Stimulated activated CD4-positive, alpha-beta T cell treated with anti-CD3 and anti-CD28 coated beads, Interleukin-15, amount 100 ng/mL, for 48 hours (primary cell): Measurements from ENCODE around the gene DNASE2B.

Experiments
- DNase-seq, 2 donors: peaks; one replicate each; pipeline ENCODE4 v3.0.0-alpha.2; 2020; ENCODE audit warnings: low read depth in 2 of 2

The DNASE2B gene, protein sequence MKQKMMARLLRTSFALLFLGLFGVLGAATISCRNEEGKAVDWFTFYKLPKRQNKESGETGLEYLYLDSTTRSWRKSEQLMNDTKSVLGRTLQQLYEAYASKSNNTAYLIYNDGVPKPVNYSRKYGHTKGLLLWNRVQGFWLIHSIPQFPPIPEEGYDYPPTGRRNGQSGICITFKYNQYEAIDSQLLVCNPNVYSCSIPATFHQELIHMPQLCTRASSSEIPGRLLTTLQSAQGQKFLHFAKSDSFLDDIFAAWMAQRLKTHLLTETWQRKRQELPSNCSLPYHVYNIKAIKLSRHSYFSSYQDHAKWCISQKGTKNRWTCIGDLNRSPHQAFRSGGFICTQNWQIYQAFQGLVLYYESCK

DNA sequence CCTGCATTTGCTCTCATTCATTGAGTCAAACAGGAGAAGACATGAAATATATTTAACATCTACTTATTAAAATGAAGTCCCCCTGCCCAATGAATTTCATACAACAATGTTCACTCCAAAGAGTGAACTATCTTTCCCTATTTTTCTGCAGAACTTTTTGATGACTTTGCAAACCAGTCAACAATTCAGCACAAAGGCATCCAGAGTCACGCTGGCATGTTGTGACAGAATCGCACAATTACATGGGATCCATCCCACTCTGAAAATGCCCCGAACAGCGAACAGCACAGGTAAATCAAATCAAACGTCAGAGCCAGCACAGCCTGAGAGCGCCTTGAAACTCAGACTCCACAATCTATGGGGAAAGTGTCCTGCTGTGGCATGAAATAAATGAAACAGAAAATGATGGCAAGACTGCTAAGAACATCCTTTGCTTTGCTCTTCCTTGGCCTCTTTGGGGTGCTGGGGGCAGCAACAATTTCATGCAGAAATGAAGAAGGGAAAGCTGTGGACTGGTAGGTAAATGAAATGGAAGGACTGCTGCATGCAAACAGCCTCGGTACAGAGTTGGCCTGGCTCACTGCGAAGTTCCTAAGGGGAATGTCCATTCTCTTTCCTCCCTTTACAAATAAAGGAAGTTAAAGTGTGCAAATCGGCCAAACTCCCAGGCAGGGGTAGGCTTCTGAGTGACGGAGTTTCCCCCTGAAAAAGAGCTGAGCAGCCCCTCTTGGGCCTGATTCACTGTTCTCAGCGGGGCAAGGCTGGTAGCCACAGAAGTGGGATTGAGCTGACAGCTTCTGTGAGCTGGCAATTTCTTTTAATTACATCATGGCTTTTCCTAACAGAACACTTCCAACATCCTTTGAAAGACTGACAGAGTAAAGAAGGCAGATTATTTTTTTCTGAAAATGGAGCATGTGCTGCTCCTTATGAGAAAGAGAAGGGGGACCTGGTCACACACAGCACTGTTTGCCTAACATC, at the start of gene DNASE2B:
DNASE2B (plus strand) TSS at position 310 of the 981 bp plus-strand sequence; CDS start at position 391, 81 bp downstream.
- no peak for DNase-seq

DNA sequence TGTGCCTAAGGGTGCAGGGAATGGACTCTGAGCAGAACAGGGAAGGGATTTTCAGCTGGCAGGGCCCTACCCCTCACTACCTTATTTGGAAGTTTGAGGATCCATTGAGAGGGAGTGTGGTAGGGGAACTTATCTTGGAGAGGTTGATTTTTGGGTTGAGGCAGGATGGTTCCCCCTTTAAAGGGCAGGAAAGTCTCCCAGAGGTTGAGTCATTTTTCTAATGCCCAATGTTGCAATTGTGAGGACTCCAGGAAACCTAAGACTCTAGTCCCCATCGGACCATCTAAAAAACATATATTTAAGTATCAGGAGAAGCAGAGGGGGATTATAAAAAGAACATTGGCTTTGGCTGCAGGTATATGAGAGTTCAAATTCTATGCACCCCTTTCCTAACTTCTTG, 49.5 kb upstream of the DNASE2B start:
- no peak for DNase-seq

DNA sequence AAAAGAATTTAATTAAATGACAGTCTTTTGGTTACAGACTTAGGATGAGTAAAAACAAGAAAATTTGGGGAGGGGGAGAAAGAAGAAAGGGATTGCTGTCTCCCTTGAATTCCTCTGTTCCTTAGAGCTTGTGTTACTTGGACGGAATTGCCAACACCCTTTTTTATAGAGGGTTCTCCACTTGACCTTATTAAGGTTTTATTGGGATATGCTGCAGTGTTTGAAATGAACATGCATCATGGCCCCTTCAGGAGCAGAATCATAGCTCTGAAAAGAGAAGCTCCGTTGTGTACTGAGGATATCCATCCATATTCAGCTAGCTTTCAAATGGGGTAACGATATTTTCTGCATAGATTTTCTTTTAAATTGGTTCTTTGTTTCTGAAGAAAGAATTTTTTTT, 48.2 kb upstream of the DNASE2B start:
- DNase-seq: no peak

DNA sequence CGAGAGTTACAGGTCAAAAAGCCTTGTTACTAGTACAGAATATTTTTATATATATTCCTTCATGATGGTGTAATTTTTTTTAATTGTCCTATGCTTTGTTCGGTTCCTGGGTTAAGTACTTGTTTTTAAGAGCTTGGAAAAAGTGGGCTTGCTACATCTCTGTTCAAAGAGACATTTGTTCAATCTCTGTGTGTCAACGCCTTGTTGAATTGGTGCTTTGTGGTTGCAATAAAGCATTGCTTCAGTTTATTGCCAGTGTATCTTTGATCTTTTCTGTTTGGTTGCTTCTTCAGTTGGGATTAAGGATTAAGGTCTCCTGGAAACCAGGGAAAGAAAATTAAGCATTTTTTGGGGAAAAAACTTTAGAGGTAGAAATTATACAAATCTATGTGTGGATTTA, 47.7 kb upstream of the DNASE2B start:
- no peak for DNase-seq

DNA sequence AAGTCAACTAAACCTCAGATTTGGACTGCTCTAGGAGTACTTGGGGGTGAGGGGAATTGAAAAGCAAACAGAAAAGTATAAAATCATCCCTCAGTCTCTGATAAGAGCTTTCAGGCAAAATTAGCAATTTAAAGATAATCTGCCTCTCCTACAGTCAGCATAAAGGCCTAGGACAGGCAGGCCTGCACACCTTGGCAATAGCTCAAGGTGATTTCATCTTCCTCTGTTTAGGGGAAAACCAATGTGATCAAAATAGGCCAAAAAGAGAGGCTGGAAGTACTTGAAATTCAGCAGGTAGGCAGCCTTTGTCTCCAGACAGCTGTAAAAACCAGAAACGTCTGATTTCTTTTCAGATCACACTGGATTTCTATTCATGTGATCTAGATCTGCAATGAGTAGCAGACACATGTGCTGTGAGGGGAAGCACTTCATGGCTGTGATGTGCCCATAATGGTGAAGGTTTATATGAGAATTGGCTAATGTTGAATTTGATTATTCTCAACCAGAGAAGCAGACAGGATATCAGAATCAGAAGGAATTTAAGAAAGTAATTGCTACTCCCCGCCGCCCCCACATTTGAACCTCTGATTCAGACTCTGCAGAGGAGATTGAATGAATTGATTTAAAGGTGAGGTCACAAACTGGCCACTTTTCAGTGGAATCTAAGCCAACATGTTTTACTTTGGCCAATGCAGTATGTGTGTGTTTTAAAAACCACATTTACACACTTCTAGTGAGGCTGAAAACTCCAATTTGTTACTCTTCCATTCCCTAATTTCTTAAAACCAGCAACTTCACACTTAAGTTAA, 45.8 kb upstream of the DNASE2B start:
- DNase-seq: no peak

DNA sequence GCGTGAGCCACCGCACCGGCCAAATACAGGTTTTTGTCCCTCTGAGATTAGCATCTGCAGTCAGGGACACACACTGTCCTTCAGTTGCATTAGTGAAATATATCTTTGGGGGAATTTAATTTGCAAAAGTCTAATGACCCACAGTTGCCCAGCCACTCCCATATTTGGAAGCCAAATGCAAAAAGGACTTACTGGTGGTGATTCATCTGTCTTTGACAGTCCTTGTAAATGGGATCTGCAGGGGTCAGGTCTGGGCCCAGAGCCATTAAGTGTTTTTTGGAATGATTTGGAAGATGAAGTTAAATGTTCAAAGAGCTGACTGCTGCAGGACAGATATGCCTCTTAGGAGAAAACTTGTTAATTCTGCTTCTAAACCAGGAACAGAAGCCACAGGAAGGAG, 44.6 kb upstream of the DNASE2B start:
- no peak for DNase-seq

DNA sequence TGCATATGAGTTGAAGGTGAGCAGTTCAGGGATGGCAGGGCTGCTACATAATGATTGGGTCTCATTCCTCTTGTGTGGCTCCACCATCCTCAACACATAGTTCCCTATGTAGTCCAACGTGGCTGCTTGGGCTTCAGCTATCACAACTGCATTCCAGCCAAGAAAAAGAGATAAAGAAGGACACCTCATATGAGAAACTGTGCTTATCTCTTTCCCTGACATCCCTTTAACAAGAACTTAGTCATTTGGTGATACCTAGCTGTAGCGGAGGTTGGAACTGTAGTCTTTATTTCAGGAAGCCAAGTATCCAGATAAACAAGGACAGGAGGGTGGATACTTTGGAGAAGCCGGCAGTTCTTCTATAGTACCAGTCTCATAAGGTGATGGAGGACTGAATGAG, 42.7 kb upstream of the DNASE2B start:
- DNase-seq: no peak

DNA sequence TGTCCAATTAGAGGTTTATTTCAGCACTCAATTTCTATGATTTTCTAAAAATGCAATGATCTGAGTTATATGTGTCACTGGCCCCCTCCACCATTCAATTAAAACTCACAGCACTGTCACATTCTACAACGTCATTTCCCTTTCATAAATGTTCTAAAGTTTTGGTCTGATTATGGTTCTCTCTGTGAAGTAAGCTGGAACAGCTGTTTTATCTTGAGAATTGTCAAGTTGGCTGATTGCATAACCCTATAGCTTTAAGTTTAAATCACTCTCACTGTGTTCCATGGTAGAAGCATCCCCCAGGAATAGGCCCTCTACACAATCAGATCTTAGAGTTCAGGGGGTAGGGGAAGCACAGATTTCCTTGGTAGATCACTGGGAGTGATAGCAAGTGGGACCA, 41.4 kb upstream of the DNASE2B start:
- DNase-seq: no peak

DNA sequence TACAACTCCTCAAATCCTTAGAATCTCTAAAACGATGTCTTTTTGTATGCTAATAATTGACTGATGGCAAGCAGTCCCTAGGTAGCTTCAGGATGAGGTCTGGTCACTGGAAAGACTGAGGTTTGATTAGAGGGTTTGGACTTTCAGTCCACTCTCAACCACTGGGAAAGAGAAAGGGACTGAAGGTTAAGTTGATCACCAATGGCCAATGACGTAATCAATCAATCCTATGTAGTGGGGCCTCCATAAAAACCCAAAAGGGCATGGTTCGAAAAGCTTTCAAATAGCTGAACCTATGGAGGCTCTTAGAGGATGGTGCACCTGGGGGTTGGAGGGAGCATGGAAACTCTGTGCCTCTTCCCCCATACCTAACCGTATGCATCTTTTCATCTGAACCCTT, 39.6 kb upstream of the DNASE2B start:
- no peak for DNase-seq

DNA sequence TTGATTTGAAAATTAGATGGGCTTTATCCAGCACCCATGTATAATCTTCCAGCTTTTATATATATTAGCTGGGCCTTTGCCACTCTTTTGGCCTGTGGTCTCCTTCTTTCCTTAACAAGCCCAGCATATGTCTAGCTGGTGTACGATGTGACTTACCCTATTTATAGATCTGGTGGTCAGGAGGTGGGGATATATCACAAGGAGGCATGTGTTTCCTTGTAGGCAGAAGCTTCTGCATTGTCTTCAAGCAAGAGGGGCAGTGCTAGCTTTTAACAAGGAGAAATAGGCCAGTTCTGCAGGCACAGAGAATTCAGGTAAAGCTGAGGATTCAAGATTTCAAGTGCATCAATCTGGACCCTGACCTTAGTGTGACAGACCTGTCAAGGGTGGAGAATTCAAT, 38.0 kb upstream of the DNASE2B start:
- DNase-seq: no peak

DNA sequence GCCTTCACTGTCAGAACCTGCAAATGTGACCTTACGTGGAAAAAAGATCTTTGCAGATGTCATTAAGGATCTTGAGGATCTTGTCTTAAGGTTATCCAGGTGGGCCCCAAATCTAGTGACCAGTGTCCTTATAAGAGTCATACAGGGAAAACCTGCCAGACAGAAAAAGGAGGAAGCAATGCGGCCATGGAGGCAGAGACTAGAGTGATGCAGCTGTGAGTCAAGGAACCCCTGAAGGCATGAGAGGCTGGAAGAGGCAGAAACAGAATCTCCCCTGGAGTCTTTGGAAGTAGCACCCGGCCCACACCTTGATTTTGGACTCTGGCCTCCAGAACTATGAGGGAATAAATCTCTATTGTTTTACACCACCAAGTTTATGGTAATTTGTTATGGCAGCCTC, 36.5 kb upstream of the DNASE2B start:
- no peak for DNase-seq

DNA sequence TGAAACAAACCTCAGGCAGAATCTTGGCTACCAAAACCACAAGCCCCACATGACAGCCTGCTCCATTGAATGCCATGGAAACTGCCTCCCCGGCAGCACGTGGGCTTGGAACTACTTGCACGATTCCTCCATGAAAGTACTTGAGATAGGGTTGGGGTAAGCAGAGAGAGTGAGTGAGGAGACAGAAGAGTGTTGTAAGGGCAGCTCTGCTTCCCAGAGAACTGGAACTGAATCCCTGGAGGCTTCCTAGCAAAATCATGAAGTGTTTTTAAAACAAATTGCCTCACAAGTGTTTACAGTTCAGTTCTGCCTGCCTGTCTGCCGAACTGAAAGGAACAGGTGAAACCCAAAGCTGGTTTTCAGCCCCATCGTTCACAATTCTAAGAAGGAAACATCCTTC, 35.3 kb upstream of the DNASE2B start:
- no peak for DNase-seq

DNA sequence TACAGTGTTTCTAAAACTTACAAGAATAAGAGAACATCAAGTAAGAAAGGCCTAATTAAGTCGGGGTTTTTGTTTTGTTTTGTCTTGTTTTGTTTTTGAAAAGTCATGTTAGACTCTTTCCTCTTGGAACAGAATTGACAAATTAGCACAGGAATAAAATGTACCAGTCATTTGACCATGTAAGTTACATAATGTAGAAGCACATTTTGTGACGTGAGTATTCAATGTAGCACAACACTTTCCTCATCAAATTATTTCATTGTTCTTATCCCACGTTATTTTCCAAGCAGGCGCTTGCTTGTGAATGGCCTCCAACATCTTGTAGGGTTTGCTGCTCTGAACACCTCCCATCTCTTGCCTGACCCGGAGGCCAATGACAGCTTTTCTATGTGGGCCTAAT, 34.7 kb upstream of the DNASE2B start:
- DNase-seq: no peak

DNA sequence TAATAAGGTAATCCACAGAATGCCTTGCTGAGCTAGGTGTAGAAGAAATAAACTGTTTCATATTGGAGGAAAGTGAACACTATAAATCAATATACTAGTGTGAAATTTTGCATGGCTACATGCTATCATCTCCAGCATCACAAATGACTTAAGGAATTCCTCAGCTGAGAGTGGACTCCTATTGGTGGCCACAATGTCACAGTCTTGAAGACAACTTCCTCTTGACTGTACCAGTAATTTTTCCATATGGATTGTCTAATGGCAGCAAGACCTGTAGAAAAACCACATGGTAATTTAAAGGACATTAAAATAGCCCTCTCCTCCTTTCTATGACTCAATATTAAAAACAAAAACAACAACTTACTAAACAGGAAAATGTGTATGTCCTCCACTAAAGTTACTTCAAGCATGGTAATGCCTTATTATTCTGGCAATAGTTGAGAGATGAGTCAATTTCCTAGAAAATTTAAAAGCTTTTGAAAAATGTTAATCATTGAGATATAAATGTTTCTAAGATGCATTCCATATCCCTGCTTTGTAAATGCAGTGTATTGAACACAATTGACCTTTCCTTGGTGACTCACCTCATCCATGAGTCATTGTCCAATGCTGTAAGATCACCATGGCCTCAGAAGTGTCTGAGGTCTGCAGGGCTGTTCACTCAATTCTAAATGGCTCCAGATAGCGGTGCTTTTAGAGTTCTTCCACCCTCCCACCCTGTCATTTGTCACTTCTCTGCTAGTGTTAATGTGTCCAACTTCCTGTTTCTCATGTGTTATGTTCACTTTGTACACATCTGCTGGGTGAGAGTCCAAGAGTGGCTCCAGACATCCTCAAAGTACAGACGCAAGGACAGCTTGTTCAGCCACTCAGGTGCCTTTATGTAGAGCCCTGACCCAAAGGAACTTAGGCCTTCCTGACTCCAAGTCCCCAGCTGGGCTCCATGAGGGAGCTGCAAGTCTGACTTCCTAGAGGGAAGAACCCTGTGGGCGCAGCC, 32.8 kb upstream of the DNASE2B start:
- DNase-seq: peak in 1 of 2 donors; percentile 3

DNA sequence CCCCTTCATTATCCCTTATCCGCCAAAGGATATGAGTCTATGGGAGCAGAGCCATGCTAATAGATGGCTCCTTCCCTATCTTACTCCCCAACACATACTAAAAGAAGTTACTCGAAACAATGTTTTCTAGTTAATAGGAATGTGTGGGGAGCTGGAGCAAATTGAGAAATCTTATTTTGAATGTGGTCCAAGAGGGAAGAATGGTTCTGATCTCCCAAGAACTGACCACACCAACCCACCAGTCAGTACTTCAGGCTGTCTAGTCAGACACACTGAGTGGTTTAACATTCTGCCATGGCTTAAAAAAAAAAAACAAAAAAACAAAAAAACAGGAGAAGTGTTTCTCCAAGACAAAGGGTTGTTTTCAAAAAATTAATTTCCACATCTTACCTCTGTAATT, 31.5 kb upstream of the DNASE2B start:
- no peak for DNase-seq

DNA sequence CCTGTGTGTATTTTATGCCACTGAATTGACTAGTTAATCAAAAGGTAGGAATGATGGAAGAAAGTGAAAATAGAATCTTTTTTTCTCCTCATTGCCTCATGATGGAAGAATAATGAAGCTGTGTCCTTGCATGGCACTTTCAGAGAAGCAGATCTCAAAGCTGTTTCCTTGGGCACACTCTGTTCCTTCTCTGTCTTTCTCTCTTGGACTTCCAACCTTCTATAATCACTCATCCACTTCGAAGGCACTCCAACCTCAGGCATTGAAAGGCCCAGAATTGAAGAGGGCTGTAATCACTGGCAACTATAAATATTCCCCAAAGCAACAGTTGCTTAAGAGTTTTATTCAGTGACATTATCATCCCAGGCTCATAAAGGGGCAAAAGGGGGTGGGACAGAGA, 31.1 kb upstream of the DNASE2B start:
- DNase-seq: no peak

DNA sequence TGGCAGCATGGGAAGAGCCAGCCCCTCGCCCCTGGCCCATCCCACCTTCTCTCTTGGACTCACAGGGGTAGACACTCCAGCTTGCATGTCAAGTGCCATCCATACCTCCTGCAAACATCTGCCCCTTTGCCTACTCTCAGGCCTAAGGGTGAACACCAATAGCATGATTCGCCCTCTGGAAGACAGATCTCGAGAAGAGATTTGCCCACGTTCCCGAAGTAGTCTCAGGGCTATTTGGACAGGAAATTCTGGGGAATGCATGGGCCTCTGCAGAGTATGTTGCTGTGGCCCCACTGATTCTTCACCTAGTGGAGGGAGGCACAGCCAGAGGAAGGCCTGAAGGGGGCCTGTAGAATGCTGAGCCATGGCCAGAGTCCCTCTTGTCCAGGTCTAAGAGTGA, 29.8 kb upstream of the DNASE2B start:
- DNase-seq: no peak

DNA sequence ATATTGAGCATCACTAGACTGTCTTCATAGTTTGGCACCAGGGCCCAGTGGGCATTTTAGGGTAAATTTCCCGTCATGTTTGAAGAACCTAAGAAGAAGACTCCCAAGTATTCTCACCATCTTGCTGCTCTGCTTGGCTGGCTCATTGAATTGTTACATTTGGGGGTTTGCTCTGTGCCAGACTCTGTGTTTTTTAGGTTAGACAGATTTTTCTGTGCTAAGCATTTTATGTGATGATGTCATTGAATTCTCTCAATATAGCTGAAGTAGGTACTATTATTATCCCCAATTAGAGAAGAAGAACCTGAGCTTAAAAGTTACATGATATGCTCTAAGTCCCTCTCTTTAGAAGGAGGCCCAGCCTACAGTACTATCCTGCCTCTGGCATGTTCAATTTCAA, 28.0 kb upstream of the DNASE2B start:
- no peak for DNase-seq

DNA sequence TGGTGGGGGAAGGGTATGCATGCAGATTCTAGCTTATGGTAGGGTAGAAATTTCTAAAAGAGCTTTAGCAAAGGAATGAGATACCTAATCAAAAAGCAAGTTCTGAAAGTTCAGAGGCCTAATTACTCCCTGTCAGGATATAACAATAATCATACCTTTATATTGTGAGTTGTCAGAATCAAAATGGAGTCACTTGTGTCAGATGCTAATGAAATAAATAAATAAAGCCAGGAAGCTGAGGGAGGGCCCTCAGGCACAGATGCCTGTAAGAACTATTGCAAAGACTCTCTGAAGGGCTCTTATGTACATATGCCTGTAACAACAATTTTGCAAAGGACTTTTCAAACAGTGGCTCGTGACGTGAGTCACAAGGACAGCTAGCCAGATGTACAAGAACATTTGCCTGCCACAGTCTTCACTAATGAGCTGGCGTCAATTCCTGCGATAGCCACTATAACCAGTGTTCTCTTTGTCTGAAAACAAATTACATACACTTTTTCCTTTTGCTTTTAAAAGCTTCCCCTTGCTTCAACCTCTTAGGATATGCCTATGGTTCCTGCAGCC, 27.4 kb upstream of the DNASE2B start:
- DNase-seq: no peak

DNA sequence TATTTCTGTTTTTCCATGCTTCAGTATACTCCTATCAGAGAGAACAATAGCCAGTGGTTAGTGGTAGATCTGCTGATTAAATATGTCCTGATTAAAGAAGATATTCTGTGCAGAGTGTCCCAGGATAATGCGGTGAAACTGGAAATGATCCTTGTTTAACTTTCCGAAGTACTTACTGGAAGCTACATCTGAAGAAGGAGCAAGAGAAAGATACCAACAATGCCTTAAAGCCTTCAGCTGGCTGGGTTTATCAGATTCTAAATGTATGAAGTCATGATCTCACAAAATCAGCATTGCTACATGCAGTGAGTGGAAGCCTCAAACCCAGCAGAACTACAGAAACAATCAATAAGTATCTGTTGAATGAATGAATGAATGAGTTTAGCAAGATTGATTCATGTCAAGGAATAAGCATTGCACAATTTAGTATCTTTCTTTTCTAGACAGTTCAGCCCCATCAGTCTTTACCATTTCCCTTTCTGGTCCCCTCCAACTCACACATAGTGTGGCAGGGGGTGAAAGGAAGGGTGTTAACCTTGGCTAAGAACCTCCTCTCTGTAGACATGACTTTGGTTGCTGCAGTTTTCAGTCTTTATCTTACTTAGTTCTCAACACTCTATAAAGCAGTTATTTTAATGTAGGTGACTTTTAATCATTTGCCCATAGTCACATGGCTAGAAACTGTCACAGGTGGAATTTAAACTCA, 24.7 kb upstream of the DNASE2B start:
- no peak for DNase-seq
